ENCODE measurements around the gene BPTF.
"Not testable (repeated sequence)": the region's sequence is repeated elsewhere in the genome, so short reads cannot be mapped to it uniquely, and the experiment has no call there.

Gene BPTF

GRCh38 chr17:67879662-67880061 lies 54.4 kb downstream of the BPTF start:
- no peak for DNase-seq (ENCODE audit: low read depth in 2 of 2)

GRCh38 chr17:67881083-67881482 lies 55.8 kb downstream of the BPTF start:
- no peak for DNase-seq (ENCODE audit: low read depth in 2 of 2)

- no peak for DNase-seq (ENCODE audit: low read depth in 2 of 2)
Measured at GRCh38 chr17:67884741-67885140, 59.4 kb downstream of the BPTF start.

- DNase-seq (ENCODE audit: low read depth in 2 of 2) = no peak
Measured at GRCh38 chr17:67891481-67892119, 66.3 kb downstream of the BPTF start.

GRCh38 chr17:67902511-67903231 lies 77.4 kb downstream of the BPTF start:
- DNase-seq (ENCODE audit: low read depth in 2 of 2) = no peak

GRCh38 chr17:67905298-67905697 lies 80.0 kb downstream of the BPTF start:
- DNase-seq (ENCODE audit: low read depth in 2 of 2) = not testable (repeated sequence)

- not testable (repeated sequence) for DNase-seq (ENCODE audit: low read depth in 2 of 2)
Measured at GRCh38 chr17:67910117-67910803, 85.0 kb downstream of the BPTF start.

GRCh38 chr17:67911059-67911782 lies 85.9 kb downstream of the BPTF start:
- no peak for DNase-seq (ENCODE audit: low read depth in 2 of 2)

GRCh38 chr17:67912088-67912487 lies 86.8 kb downstream of the BPTF start:
- no peak for DNase-seq (ENCODE audit: low read depth in 2 of 2)

GRCh38 chr17:67912656-67913055 lies 87.4 kb downstream of the BPTF start:
- no peak for DNase-seq (ENCODE audit: low read depth in 2 of 2)

GRCh38 chr17:67920212-67920611 lies 94.9 kb downstream of the BPTF start:
- no peak for DNase-seq (ENCODE audit: low read depth in 2 of 2)

GRCh38 chr17:67922503-67922902 lies 97.2 kb downstream of the BPTF start:
- DNase-seq (ENCODE audit: low read depth in 2 of 2) = no peak

GRCh38 chr17:67928842-67929241 lies 103.5 kb downstream of the BPTF start:
- not testable (repeated sequence) for DNase-seq (ENCODE audit: low read depth in 2 of 2)

- DNase-seq (ENCODE audit: low read depth in 2 of 2) = no peak
Measured at GRCh38 chr17:67931227-67931626, 105.9 kb downstream of the BPTF start.

GRCh38 chr17:67942810-67943209 lies 117.5 kb downstream of the BPTF start:
- no peak for DNase-seq (ENCODE audit: low read depth in 2 of 2)

GRCh38 chr17:67944035-67944434 lies 118.7 kb downstream of the BPTF start:
- no peak for DNase-seq (ENCODE audit: low read depth in 2 of 2)

- no peak for DNase-seq (ENCODE audit: low read depth in 2 of 2)
Measured at GRCh38 chr17:67946513-67946912, 121.2 kb downstream of the BPTF start.

GRCh38 chr17:67947325-67947813 lies 122.1 kb downstream of the BPTF start:
- no peak for DNase-seq (ENCODE audit: low read depth in 2 of 2)

- no peak for DNase-seq (ENCODE audit: low read depth in 2 of 2)
Measured at GRCh38 chr17:67950945-67951344, 125.6 kb downstream of the BPTF start.

- no peak for DNase-seq (ENCODE audit: low read depth in 2 of 2)
Measured at GRCh38 chr17:67959510-67959909, 134.2 kb downstream of the BPTF start.

GRCh38 chr17:67960276-67960675 lies 135.0 kb downstream of the BPTF start:
- not testable (repeated sequence) for DNase-seq (ENCODE audit: low read depth in 2 of 2)

- DNase-seq (ENCODE audit: low read depth in 2 of 2) = not testable (repeated sequence)
Measured at GRCh38 chr17:67962156-67962555, 136.9 kb downstream of the BPTF start.
